ENCODE measurements around the gene HSD17B3.

The HSD17B3 gene

GRCh38 chr9:96232164-96232538 is 69.8 kb downstream of the HSD17B3 start:
- Histone ChIP-seq H3K9me3 (ENCODE audit: control insufficient read depth, low read depth, low read length) (no peaks in the 10 kb centered on the region), H3K27me3 (ENCODE audit: control insufficient read depth, insufficient read depth, low read length) (no peaks in the 10 kb centered on the region), H3K36me3 (ENCODE audit: control insufficient read depth, low read depth, low read length) (no peaks in the 10 kb centered on the region), H3K4me3 (ENCODE audit: low read length) (no peak overlapping the region), H3K9ac (ENCODE audit: low read length) (no peak overlapping the region), H3K27ac (ENCODE audit: low read length) (no peak overlapping the region), H3K4me1 (ENCODE audit: control insufficient read depth, low read depth, low read length) (no peaks in the 10 kb centered on the region)

- Histone ChIP-seq H3K27me3 (ENCODE audit: control insufficient read depth, insufficient read depth, low read length) (no peaks in the 10 kb centered on the region), H3K9me3 (ENCODE audit: control insufficient read depth, low read depth, low read length) (no peaks in the 10 kb centered on the region), H3K4me1 (ENCODE audit: control insufficient read depth, low read depth, low read length) (no peaks in the 10 kb centered on the region), H3K36me3 (ENCODE audit: control insufficient read depth, low read depth, low read length) (no peaks in the 10 kb centered on the region), H3K4me3 (ENCODE audit: low read length) (no peak overlapping the region), H3K9ac (ENCODE audit: low read length) (no peak overlapping the region), H3K27ac (ENCODE audit: low read length) (no peak overlapping the region)
Measured at GRCh38 chr9:96230002-96230401, 72.0 kb downstream of the HSD17B3 start.

GRCh38 chr9:96222132-96222531 is 79.8 kb downstream of the HSD17B3 start:
- Histone ChIP-seq H3K27me3 (ENCODE audit: control insufficient read depth, insufficient read depth, low read length) (peaks cover 4% of the 10 kb centered on the region), H3K27ac (ENCODE audit: low read length) (no peak overlapping the region), H3K36me3 (ENCODE audit: control insufficient read depth, low read depth, low read length) (no peaks in the 10 kb centered on the region), H3K4me3 (ENCODE audit: low read length) (no peak overlapping the region), H3K9me3 (ENCODE audit: control insufficient read depth, low read depth, low read length) (peaks cover 8% of the 10 kb centered on the region), H3K4me1 (ENCODE audit: control insufficient read depth, low read depth, low read length) (peaks cover 5% of the 10 kb centered on the region), H3K9ac (ENCODE audit: low read length) (no peak overlapping the region)

DNA sequence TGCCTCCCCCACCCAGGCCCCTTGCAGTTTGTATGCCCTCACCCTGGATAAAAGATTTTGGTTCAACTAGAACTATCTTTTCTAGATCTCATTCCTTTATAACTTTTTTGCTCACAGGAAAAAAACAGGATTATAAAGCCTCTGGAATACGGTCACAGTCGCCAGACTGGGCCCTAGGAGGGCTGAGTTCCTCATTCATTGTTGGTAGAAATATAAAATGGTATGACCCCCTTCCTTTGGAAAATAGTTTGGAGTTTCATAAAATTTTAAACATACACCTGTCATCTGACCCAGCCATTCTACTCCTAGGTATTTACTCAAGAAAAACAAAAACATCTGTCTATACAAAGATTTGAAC is 82.1 kb downstream of the HSD17B3 start:
- peaks cover 7% of the 10 kb centered on the region for H3K4me1 ChIP-seq (ENCODE audit: control insufficient read depth, low read depth, low read length)
- H3K9me3 ChIP-seq (ENCODE audit: control insufficient read depth, low read depth, low read length), result peaks cover 8% of the 10 kb centered on the region
- H3K4me3 ChIP-seq (ENCODE audit: low read length), result no peak overlapping the region
- H3K27me3 ChIP-seq (ENCODE audit: control insufficient read depth, insufficient read depth, low read length), result peaks cover 10% of the 10 kb centered on the region
- no peak overlapping the region for H3K9ac ChIP-seq (ENCODE audit: low read length)
- no peak overlapping the region for H3K27ac ChIP-seq (ENCODE audit: low read length)
- no peaks in the 10 kb centered on the region for H3K36me3 ChIP-seq (ENCODE audit: control insufficient read depth, low read depth, low read length)

- Histone ChIP-seq H3K36me3 (ENCODE audit: control insufficient read depth, low read depth, low read length) (no peaks in the 10 kb centered on the region), H3K4me1 (ENCODE audit: control insufficient read depth, low read depth, low read length) (peaks cover 13% of the 10 kb centered on the region), H3K9me3 (ENCODE audit: control insufficient read depth, low read depth, low read length) (peaks cover 4% of the 10 kb centered on the region), H3K4me3 (ENCODE audit: low read length) (no peak overlapping the region), H3K27ac (ENCODE audit: low read length) (no peak overlapping the region), H3K27me3 (ENCODE audit: control insufficient read depth, insufficient read depth, low read length) (peaks cover 10% of the 10 kb centered on the region), H3K9ac (ENCODE audit: low read length) (no peak overlapping the region)
Measured at GRCh38 chr9:96219026-96219899, 82.7 kb downstream of the HSD17B3 start.

DNA sequence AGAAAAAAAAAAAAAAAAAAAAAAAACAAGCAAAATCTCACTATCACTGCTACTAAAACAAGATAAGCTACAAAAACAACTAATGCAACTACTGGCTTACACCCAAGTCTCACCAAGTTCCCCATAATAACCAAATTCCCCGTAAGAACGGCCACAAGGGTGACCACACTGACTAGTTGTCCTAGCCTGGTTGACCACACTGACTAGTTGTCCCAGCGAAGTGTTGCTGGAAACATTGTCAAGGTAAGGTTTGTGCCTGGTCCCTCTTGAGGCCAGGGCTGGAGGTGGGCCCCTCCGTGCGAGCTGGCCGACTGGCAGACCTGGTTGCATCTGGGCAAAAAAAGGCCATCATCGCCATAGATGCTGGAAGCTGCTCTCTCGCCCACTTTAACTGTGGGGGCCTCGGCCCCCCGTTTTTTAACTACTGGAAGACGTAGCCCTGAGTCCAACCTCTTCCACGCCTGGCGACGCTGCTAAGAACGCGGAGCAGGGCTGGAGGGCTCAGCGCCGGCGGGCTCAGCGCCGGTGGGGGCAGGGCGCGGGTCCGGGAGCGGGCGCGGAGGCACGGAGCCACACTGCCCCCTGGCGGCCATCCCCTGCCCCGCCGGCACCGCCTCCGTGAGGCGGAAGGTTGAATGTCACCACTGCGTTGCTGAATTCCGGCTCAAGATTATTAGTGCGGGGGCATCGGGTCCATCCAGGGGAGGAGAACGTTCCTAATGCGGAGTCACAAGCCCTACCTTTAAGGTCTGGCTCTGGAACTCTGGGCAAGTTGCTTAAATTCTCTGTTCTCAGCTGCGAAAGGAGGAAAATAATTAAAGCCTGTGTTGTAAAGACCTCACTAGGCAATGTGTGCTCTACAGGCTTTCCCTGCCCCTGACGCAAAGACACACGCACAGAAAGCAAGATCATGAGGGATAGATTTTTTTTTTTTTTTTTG is 84.0 kb downstream of the HSD17B3 start:
- Histone ChIP-seq H3K27ac (ENCODE audit: low read length) (no peak overlapping the region), H3K27me3 (ENCODE audit: control insufficient read depth, insufficient read depth, low read length) (peaks cover 10% of the 10 kb centered on the region), H3K4me1 (ENCODE audit: control insufficient read depth, low read depth, low read length) (peaks cover 14% of the 10 kb centered on the region), H3K9ac (ENCODE audit: low read length) (no peak overlapping the region), H3K36me3 (ENCODE audit: control insufficient read depth, low read depth, low read length) (no peaks in the 10 kb centered on the region), H3K4me3 (ENCODE audit: low read length) (peak overlapping the region; percentile 42), H3K9me3 (ENCODE audit: control insufficient read depth, low read depth, low read length) (no peaks in the 10 kb centered on the region)

- Histone ChIP-seq H3K27ac (ENCODE audit: low read length) (no peak overlapping the region), H3K4me1 (ENCODE audit: control insufficient read depth, low read depth, low read length) (peaks cover 14% of the 10 kb centered on the region), H3K9me3 (ENCODE audit: control insufficient read depth, low read depth, low read length) (no peaks in the 10 kb centered on the region), H3K36me3 (ENCODE audit: control insufficient read depth, low read depth, low read length) (no peaks in the 10 kb centered on the region), H3K27me3 (ENCODE audit: control insufficient read depth, insufficient read depth, low read length) (peaks cover 10% of the 10 kb centered on the region), H3K4me3 (ENCODE audit: low read length) (no peak overlapping the region), H3K9ac (ENCODE audit: low read length) (no peak overlapping the region)
Measured at GRCh38 chr9:96217294-96217707, 84.7 kb downstream of the HSD17B3 start.

DNA sequence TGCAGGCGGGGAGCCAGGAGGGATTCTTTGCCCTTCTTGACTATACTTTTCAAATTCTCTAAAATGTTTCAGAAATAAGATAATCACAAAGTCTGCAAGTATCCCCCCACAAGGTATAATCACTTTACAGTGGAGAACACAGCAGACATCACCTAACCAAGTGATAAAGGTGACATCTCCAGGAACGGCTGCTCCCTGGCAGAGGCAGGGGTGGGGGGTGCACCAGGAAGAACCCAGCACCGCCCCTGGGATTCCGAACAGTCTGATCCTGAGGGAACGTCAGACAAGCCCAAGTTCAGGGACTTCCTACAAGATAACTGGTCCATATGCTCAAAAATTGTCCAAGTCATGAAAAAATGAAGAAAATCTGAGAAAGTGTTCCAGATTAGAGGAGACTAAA is 85.4 kb downstream of the HSD17B3 start:
- H3K36me3 ChIP-seq (ENCODE audit: control insufficient read depth, low read depth, low read length), result no peaks in the 10 kb centered on the region
- H3K9ac ChIP-seq (ENCODE audit: low read length), result no peak overlapping the region
- H3K27me3 ChIP-seq (ENCODE audit: control insufficient read depth, insufficient read depth, low read length), result peaks cover 10% of the 10 kb centered on the region
- no peak overlapping the region for H3K27ac ChIP-seq (ENCODE audit: low read length)
- H3K9me3 ChIP-seq (ENCODE audit: control insufficient read depth, low read depth, low read length), result no peaks in the 10 kb centered on the region
- H3K4me1 ChIP-seq (ENCODE audit: control insufficient read depth, low read depth, low read length), result peaks cover 14% of the 10 kb centered on the region
- H3K4me3 ChIP-seq (ENCODE audit: low read length), result no peak overlapping the region

GRCh38 chr9:96215841-96216240 is 86.1 kb downstream of the HSD17B3 start:
- H3K27me3 ChIP-seq (ENCODE audit: control insufficient read depth, insufficient read depth, low read length), result peaks cover 10% of the 10 kb centered on the region
- H3K36me3 ChIP-seq (ENCODE audit: control insufficient read depth, low read depth, low read length), result no peaks in the 10 kb centered on the region
- H3K4me1 ChIP-seq (ENCODE audit: control insufficient read depth, low read depth, low read length), result peaks cover 14% of the 10 kb centered on the region
- H3K4me3 ChIP-seq (ENCODE audit: low read length), result no peak overlapping the region
- H3K9me3 ChIP-seq (ENCODE audit: control insufficient read depth, low read depth, low read length), result no peaks in the 10 kb centered on the region
- H3K27ac ChIP-seq (ENCODE audit: low read length), result no peak overlapping the region
- H3K9ac ChIP-seq (ENCODE audit: low read length), result no peak overlapping the region

GRCh38 chr9:96214635-96215034 is 87.3 kb downstream of the HSD17B3 start:
- H3K4me1 ChIP-seq (ENCODE audit: control insufficient read depth, low read depth, low read length), result peaks cover 14% of the 10 kb centered on the region
- no peak overlapping the region for H3K9ac ChIP-seq (ENCODE audit: low read length)
- H3K36me3 ChIP-seq (ENCODE audit: control insufficient read depth, low read depth, low read length), result no peaks in the 10 kb centered on the region
- H3K4me3 ChIP-seq (ENCODE audit: low read length), result no peak overlapping the region
- H3K27me3 ChIP-seq (ENCODE audit: control insufficient read depth, insufficient read depth, low read length), result peaks cover 10% of the 10 kb centered on the region
- no peaks in the 10 kb centered on the region for H3K9me3 ChIP-seq (ENCODE audit: control insufficient read depth, low read depth, low read length)
- no peak overlapping the region for H3K27ac ChIP-seq (ENCODE audit: low read length)

DNA sequence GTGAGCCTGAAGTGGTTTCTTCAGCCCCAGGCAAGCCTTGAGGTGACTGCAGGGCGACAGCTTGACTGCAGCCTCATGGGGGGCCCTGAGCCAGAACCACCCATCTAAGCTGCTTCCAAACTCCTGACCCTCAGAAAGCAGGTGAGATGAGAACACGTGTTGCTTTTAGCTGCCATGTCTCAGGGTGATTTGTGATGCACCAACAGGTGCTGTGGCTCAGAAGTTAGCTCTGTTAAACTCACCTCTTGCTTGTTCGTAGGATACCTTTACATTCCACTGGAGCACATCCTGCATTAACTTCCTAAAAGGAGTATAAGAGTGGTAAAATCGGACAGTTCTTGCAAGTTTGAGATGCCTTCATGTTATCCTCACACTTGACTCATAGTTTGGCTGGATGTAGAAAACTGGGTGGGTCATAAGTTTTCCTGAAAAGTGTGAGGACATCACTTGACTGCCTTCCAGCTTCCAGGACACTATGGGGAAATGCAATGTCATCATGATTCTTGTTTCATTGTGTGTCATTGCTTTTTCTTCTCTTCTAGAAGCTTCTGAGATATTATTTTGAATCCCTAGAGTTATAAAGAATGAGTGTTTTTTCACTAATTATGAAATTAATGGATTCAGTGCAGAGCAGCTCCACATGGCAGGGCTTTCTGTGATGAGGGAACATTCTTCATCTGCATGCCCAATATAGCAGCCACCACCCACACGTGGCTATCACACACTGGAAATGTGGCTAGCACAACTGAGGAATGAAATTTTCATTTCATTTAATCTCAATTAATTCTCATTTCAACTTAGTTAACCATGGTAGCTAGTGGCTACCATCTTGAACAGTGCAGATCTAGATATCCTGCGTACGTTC is 92.3 kb downstream of the HSD17B3 start:
- no peak overlapping the region for H3K27ac ChIP-seq (ENCODE audit: low read length)
- H3K9ac ChIP-seq (ENCODE audit: low read length), result no peak overlapping the region
- peaks cover 4% of the 10 kb centered on the region for H3K4me1 ChIP-seq (ENCODE audit: control insufficient read depth, low read depth, low read length)
- no peaks in the 10 kb centered on the region for H3K9me3 ChIP-seq (ENCODE audit: control insufficient read depth, low read depth, low read length)
- no peak overlapping the region for H3K4me3 ChIP-seq (ENCODE audit: low read length)
- no peaks in the 10 kb centered on the region for H3K27me3 ChIP-seq (ENCODE audit: control insufficient read depth, insufficient read depth, low read length)
- no peaks in the 10 kb centered on the region for H3K36me3 ChIP-seq (ENCODE audit: control insufficient read depth, low read depth, low read length)
